CD4-positive, alpha-beta T cell treated with Interleukin-12 subunit alpha and Interleukin-12 subunit beta, for 1 hour (primary cell): Measurements from ENCODE around the gene CACNG1.
"Not testable (repeated sequence)": the region's sequence is repeated elsewhere in the genome, so short reads cannot be mapped to it uniquely, and the experiment has no call there.

Source experiments
- DNase-seq: peaks from one replicate; pipeline ENCODE4 v3.0.0-alpha.2; 2020

CACNG1 gene

DNA sequence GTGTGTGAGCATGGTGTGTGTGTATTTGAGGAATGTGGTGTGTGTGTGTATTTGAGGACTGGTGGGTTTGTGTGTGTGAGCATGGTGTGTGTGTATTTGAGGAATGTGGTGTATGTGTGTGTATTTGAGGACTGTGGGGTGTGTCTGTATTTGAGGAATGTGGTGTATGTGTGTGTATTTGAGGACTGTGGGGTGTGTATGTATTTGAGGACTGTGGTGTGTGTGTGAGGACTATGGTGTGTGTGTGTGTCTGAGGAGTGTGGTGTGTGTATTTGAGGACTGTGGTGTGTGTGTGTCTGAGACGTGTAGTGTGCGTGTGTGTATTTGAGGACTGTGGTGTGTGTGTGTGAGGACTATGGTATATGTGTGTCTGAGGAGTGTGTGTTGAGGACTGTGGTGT lies 18.0 kb upstream of the CACNG1 start:
- DNase-seq, result no peak

GRCh38 chr17:67027031-67027628 lies 17.2 kb upstream of the CACNG1 start:
- DNase-seq, result no peak

DNA sequence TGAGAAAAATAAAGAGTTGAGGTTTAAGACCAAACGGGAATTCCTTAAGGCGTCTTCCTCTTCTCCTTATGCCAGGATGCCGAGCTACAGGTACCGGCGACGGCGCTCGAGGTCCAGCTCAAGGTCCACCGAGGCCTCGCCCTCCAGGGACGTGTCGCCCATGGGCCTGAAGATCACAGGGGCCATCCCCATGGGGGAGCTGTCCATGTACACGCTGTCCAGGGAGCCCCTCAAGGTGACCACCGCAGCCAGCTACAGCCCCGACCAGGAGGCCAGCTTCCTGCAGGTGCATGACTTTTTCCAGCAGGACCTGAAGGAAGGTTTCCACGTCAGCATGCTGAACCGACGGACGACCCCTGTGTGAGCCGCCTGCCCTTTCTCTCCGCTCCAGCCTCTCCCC lies 13.7 kb upstream of the CACNG1 start:
- no peak for DNase-seq

DNA sequence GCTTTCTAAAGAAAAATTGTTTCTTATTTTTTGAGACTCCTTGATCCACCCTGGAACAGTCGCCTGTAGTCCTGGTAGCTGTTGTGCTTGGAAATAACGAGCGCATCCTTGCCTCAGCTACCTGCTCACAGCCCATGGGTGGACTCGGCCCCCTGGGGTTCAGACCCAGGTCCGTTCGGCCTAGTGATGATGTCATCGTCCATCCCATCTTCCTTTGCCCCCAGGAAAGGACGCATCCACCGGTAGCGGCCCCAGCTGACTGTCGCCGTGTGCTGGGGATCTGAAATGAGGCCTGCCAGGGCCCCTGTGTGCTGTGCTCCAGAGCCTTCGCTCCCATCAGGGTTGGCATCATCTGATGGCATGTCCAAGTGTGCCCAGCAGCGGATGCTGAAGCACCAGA lies 12.0 kb upstream of the CACNG1 start:
- no peak for DNase-seq

- no peak for DNase-seq
Observed at GRCh38 chr17:67032985-67033384, 11.4 kb upstream of the CACNG1 start.

DNA sequence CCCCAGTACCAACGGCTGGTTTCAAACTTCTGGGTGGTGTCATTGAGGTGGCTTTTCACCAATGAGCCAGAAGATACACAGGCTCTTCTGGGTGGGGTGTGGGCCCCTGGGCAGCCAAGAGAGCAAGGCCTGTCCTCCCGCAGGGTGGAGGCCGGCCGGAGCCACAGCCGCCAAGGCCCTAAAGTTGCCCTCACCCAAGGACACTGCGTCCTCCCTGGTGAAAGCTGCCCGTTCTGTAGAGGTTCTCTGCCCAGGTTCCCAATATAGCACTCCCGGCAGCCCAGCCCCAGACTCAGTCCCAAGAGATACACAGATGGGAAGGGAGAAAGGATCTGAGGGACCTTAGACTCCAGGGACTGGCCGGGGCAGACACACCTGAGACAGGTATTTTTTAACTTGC lies 10.7 kb upstream of the CACNG1 start:
- no peak for DNase-seq

DNA sequence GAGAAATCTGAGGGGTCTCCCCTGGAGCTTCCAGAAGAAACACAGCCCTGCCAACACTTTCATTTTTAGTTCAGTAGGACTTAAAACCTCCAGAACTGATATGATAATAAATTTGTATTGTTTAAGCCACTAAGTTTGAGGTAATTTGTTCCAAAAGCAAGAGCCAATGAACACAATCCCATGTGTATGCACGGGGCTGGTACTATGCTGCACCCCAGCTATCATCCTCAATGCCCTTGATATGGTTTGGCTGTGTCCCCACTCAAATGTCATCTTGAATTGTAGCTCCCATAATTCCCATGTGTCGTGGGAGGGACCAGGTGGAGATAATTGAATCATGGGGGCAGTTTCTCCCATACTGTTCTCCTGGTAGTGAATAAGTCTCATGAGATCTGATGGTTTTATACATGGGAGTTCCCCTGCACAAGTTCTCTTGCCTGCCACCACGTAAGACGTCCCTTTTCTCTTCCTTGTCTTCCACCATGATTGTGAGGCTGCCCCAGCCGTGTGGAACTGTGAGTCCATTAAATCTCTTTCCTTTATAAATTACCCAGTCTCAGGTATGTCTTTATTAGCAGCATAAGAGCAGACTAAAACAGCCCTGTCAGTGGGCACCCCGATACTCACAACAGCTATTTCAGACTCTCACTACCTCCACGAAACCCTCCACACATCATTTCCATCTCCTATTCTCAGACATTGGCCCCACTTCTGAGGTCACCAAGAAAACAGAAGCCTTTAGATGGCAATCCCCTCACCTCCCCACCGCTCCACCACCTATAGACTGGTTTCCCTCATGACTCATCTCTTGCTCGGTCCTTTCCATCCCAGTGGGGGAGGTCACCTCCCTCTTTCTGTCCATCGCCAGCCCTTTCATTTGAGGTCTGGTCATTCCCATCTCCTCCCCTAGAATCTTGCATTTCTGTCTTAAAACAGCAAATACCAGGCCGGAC lies 8.9 kb upstream of the CACNG1 start:
- DNase-seq, result no peak

- DNase-seq, result no peak
Observed at GRCh38 chr17:67038861-67039365, 5.4 kb upstream of the CACNG1 start.

GRCh38 chr17:67040652-67041051 lies 3.7 kb upstream of the CACNG1 start:
- no peak for DNase-seq

DNA sequence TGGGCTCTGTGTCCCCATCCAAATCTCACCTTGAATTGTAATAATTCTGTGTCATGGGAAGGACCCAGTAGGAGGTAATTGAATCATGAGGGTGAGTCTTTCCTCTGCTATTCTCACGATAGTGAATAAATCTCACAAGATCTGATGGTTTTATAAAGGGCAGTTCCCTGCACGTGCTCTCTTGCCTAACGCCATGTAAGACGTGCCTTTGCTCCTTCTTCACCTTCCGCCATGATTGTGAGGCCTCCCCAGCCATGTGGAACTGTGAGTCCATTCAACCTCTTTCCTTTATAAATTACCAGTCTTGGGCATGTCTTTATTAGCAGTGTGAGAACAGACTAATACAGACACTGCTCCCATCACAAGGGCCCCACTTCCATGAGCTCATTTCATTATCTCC lies 3.2 kb upstream of the CACNG1 start:
- DNase-seq, result not testable (repeated sequence)

DNA sequence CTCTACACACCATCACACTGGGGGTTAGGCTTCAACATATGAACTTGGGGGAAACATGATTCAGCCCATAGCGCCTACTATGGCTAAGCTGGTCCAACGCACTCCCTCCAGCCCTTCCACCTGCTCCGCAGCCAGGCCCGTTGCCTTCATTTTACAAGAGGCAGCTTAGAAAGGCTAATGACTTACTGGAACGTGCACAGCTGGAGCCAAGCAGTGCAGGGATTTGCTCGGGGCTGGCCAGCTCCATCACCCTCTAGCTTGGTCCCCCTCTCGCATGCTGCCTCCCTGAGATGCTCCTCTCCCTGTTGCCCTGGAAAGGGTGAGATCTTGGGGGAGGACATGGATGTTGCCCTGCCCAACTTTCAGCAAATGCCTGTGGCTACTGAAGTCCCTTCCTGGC lies 2.8 kb upstream of the CACNG1 start:
- no peak for DNase-seq

DNA sequence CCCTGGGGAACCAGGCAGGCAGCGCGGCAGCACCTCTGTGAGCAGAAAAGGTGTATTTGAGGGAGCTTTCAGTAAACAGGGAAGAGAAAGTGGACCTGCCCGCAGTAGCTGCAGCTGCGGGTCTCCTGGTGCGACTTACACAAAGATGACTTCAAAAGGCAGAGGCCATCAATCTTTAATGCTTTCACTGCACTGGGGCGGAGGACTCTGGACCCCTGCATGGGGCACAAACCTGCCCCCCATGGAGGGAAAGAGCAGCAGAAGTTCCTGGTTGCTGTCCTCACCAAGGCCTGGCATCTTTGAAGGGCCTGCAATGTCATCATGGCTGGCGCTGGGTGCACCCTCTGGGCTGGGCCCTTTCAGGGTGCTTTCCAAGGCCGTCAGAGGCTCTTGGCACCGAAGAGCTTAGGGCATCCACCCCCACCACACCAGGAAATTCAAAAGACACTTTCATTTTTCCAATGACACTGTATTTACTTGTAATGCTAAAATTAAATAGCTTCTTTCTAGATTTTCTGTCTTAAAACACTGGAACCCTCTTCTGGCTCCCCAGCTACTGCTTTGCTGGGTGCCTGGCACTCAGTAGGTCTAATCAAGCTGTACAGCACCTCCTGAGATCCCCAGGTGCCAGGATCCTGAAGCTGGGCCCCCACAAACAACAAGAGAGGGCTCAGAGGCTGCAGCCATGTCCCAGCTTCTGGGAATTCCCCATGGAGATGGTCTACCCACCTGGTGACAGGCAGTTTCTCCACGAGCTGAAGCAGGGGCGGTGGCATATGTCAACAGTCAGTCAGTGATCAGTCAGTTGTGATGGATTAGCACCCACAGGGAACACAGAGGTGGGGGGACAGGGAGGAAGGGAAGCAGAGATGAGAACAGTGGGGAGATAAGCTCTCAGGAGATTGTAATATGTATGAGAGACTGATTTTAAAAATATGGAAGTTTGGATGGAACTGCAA lies 2.1 kb upstream of the CACNG1 start:
- no peak for DNase-seq

GRCh38 chr17:67043283-67043682 lies 1.1 kb upstream of the CACNG1 start:
- DNase-seq, result no peak

DNA sequence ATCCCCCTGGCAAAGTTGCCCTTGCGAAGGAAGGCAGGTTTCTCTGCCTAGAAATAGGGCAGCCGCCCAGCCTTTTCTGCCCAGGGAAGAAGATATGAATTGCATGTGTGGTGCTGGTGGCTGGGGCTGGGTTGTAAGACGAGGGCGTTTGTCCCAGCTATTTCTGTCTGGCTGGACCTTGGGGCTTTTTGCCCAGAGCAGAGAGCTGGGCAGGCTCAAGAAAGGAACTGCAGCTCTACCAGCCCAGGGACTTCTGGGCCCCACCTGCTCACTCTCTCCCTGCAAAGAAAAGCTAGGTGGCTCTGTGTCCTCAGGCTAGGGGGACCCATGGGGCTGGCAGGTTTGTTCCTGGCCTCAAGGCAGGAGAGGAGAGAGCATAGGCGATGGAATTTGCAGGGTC lies 586 bp downstream of the CACNG1 start:
- no peak for DNase-seq

GRCh38 chr17:67046398-67046797 lies 2.0 kb downstream of the CACNG1 start:
- no peak for DNase-seq

DNA sequence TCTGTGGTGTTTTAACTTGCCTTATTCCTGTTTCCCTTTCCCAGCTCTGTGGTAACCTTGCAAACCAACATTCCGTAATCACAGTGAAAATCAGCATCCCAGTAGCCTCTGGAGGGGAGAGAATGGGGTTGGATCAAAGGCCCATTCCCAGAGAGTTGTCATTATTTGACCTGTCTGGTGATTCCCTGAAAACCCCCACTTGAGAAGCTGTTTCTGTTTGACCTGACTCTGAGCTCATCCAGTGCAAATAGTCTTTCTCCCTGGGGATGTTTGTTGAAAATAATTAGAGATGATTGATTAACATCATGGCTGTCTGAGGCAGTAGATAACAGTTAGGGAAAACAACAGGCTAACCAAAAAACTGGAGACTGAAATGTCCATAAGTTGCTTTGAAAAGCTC lies 3.0 kb downstream of the CACNG1 start:
- no peak for DNase-seq

DNA sequence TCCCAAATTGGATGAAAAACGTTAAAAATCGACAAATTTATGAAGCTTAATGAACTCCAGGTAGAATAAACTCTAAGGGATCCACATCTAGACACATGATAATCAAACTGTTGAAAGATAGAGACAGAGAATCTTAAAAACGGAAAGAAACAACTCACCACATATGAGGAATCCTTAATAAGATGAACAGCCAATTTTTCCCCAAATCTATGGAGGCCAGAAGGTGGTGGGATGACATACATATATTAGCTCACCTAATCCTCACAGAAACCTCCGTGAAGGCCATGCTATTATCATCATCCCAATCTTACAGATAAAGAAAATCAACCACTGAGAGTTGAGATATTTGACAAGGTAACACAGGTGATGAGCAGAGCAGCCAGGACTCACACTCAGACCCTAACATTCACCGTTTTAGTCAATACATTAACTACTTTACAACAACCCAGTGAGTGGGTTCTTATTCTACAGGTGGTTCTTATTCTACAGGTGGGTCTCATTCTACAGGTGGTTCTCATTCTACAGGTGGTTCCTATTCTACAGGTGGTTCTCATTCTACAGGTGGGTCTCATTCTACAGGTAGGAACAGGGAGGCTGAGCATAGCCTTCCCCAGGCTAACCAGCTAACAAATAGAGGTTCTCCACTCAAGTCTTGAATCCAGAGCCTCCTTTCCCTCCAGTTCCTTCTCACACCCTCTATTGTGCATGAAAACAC lies 4.8 kb downstream of the CACNG1 start:
- no peak for DNase-seq

DNA sequence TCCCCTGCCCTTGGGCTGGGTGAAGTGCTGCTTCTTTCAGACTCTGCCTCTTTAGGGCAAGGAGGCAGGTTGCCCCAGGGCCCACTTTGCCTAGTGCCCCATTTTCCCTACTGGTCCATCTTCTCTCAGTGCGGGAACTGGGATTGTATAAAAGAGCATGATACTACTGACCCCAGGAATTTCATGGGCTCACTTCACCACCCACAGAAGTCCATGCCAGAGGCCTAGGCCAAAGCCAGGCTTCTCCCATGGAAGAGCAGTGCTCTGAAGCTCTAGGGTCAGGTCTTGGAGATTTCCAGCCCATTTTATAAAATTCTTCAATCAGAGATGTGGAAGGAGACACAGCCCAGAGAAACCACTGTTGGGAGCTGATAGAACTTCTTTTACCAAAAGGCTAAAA lies 5.7 kb downstream of the CACNG1 start:
- no peak for DNase-seq

GRCh38 chr17:67050471-67051154 lies 6.3 kb downstream of the CACNG1 start:
- no peak for DNase-seq

GRCh38 chr17:67051155-67051538 lies 6.8 kb downstream of the CACNG1 start:
- DNase-seq, result no peak

DNA sequence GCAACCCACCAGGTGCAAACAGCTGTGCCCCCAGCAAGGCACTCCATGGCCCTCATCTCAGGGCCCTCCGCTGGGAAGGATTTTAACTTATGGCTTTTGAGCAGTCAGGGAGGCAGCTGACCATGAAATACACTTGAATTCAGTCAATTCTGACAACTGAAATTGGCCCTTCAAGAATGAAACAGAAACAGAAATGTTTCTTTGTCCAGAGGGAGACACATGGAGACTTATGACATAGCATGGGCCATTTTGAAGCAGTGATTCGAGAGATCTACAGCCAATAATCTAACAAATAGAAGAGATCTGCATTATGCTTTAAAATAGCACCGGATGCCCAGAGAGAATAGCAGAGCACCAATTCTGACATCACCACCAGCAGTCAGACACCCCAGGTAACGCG lies 7.5 kb downstream of the CACNG1 start:
- no peak for DNase-seq
